Sigmoid colon (tissue), 4 donors: ENCODE data around the gene IER5.
A peak's percentile ranks its signal among the peaks of the same experiment; 100 is the strongest.

ENCODE experiments used
- POLR2A ChIP-seq, 2 donors: fragments of 450-650 bp; IDR thresholded peaks; one replicate each; pipeline ENCODE4 v1.6.1; 2016; ENCODE audit warnings: antibody characterized with exemption in 2 of 2, mild to moderate bottlenecking in 2 of 2, moderate library complexity in 2 of 2
- POLR2AphosphoS5 ChIP-seq, 4 donors: sonication (generic); formaldehyde crosslinking; IDR thresholded peaks; one replicate each; pipeline ENCODE4 v1.6.1; 2017; ENCODE audit warnings: antibody characterized with exemption in 4 of 4
- TF ChIP-seq, protein P1 (sequence below), 4 experiments: fragments of 450-650 bp in 3 of 4; fragments of 200-600 bp in 1 of 4; IDR thresholded peaks; one replicate each; pipeline ENCODE4 v1.5.1; 2016 to 2019; ENCODE audit warnings: antibody characterized with exemption in 4 of 4, mild to moderate bottlenecking in 3 of 4, moderate library complexity in 2 of 4

DNA sequence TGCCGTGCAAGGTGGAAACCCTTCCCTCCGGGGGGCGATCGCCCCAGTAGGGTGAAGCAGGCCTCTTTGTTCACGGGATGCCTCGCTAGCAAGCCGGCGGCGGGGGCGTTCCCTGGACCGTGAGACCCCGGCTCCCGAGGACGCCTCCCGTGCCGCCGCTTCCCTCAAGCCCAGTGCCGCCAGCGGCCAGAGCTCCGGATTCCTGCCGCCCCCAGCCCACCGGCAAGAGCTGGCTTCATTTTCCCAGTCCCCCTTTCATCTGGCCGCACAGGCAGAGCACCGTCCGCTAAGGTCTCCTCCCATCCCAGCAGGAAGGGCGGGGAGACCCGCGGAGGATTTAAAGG is 16.3 kb downstream of the IER5 start:
- TF ChIP-seq POLR2AphosphoS5 (IDR thresholded peaks at IDR 0.05) (no peak), POLR2A (IDR thresholded peaks at IDR 0.05) (no peak)
- TF ChIP-seq, protein P1, sequence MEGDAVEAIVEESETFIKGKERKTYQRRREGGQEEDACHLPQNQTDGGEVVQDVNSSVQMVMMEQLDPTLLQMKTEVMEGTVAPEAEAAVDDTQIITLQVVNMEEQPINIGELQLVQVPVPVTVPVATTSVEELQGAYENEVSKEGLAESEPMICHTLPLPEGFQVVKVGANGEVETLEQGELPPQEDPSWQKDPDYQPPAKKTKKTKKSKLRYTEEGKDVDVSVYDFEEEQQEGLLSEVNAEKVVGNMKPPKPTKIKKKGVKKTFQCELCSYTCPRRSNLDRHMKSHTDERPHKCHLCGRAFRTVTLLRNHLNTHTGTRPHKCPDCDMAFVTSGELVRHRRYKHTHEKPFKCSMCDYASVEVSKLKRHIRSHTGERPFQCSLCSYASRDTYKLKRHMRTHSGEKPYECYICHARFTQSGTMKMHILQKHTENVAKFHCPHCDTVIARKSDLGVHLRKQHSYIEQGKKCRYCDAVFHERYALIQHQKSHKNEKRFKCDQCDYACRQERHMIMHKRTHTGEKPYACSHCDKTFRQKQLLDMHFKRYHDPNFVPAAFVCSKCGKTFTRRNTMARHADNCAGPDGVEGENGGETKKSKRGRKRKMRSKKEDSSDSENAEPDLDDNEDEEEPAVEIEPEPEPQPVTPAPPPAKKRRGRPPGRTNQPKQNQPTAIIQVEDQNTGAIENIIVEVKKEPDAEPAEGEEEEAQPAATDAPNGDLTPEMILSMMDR (IDR thresholded peaks at IDR 0.05), result peak in 2 of 4 experiments; percentile 7 to 17
